Right lobe of liver (tissue), 4 donors: ENCODE results near the gene CDH13.

Source experiments
- POLR2A ChIP-seq: fragments of 450-650 bp; IDR thresholded peaks from one replicate; pipeline ENCODE4 v1.6.1; 2017; ENCODE audit warnings: antibody characterized with exemption, mild to moderate bottlenecking
- TF ChIP-seq, protein P1 (sequence below), 4 donors: fragments of 200-600 bp in 3 of 4; fragments of 450-650 bp in 1 of 4; IDR thresholded peaks; one replicate each; pipeline versions ENCODE4 v1.5.1 to v1.8.0; 2016 to 2022; ENCODE audit warnings: antibody characterized with exemption in 4 of 4, mild to moderate bottlenecking in 2 of 4
- donor health status: DM: no; HTN: no; CAD: no.
- donor health status: DM: no; HTN: no; CAD: no.
- donor health status: DM: no; HTN: yes; CAD: no.

DNA sequence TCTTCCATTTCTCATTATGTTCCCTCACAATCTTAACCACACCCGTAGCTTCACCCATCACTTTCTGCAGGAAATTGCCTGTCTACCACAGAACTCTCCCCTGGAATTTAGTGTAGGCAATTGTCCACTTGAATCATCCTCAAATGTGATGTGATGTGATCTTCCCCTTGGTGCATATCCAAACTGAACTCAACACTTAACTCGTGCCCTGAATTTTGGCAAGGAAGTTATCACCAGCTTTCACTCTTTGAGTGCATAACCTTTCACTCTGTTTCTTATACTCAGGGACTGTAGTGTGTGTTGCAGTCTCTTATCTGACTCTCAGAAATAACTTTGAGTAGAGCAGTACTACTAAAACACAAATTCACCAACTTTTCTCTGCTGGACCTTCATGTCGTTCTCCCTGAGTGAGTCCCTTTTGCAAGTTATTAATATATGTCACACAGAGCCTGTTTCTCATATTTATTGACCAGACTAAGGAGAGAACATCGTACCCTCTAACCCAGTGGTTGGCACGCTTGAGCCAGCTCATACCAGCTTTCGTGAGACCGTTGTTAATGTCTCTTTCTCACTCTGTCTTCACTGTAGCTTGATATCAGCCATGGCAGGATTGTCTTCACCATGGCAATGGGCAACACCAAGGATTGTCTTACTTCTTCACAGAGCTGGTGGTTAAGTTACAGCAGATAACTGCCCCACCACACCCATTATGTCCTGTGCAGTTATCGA lies 622.1 kb downstream of the CDH13 start:
- TF ChIP-seq, protein P1, sequence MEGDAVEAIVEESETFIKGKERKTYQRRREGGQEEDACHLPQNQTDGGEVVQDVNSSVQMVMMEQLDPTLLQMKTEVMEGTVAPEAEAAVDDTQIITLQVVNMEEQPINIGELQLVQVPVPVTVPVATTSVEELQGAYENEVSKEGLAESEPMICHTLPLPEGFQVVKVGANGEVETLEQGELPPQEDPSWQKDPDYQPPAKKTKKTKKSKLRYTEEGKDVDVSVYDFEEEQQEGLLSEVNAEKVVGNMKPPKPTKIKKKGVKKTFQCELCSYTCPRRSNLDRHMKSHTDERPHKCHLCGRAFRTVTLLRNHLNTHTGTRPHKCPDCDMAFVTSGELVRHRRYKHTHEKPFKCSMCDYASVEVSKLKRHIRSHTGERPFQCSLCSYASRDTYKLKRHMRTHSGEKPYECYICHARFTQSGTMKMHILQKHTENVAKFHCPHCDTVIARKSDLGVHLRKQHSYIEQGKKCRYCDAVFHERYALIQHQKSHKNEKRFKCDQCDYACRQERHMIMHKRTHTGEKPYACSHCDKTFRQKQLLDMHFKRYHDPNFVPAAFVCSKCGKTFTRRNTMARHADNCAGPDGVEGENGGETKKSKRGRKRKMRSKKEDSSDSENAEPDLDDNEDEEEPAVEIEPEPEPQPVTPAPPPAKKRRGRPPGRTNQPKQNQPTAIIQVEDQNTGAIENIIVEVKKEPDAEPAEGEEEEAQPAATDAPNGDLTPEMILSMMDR (IDR thresholded peaks at IDR 0.05), result no peak
- no peak for TF ChIP-seq POLR2A
